Measurements from ENCODE around the gene CACNG5. TPM values are rescaled to one million over a fixed set of nuclear protein-coding genes. Genes with fewer than 3 reads are reported as not detected.

CACNG5 gene
- total RNA-seq, 1 donor from 2014 or later, result not detected

DNA sequence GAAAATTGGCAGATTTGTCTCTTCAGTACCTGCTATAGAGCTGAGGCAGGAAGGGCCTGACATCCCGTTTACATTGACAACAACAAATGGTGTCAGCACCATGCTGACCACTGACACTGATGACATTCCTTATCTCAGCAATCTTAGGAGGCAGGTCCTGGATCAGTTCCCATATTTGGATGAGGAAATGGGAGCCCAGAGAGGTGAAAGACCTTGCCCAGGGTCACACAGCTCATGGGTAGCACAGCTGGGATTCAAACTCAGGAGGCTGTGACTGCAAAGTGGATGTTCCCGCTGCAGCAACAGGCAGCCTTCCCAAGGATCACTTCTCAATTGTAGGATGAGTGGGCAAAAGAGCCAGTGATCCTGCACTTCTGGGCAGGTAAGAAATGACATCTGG, 99.1 kb downstream of the CACNG5 start:
- Histone ChIP-seq H3K9me3 (no peaks in the 10 kb centered on the region), H3K36me3 (no peaks in the 10 kb centered on the region), H3K27ac (no peak overlapping the region), H3K4me3 (no peak overlapping the region), H3K27me3 (no peaks in the 10 kb centered on the region), H3K4me1 (no peaks in the 10 kb centered on the region)
- intact Hi-C loops (cut with DNase I), result no loop called here
- DNase-seq (peak; percentile 16), ATAC-seq (no peak)
- TF ChIP-seq, protein P1, sequence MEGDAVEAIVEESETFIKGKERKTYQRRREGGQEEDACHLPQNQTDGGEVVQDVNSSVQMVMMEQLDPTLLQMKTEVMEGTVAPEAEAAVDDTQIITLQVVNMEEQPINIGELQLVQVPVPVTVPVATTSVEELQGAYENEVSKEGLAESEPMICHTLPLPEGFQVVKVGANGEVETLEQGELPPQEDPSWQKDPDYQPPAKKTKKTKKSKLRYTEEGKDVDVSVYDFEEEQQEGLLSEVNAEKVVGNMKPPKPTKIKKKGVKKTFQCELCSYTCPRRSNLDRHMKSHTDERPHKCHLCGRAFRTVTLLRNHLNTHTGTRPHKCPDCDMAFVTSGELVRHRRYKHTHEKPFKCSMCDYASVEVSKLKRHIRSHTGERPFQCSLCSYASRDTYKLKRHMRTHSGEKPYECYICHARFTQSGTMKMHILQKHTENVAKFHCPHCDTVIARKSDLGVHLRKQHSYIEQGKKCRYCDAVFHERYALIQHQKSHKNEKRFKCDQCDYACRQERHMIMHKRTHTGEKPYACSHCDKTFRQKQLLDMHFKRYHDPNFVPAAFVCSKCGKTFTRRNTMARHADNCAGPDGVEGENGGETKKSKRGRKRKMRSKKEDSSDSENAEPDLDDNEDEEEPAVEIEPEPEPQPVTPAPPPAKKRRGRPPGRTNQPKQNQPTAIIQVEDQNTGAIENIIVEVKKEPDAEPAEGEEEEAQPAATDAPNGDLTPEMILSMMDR (IDR thresholded peaks at IDR 0.05), result no peak

Small RNAs within 50 kb of the gene (microRNA-seq; reads per million reads assigned to microRNA genes)
- gene MIR634 (ENCODE audit: borderline microRNAs expressed), result not detected

Other genes with a start within 250 kb of the CACNG5 start
- 9.3 TPM for gene CACNG4, start 129.6 kb downstream of the CACNG5 start, total RNA-seq
- not detected for gene CACNG1, start 209.4 kb downstream of the CACNG5 start, total RNA-seq